Natural killer cell (primary cell): Measurements from ENCODE around the gene TUBG2. TPM values are rescaled to one million over a fixed set of nuclear protein-coding genes. Genes with fewer than 3 reads are reported as not detected.
"Not testable (repeated sequence)": the region's sequence is repeated elsewhere in the genome, so short reads cannot be mapped to it uniquely, and the experiment has no call there.

Experiments
- ATAC-seq, 3 donors: fragments of 150-1000 bp in 2 of 3; fragments of 200-7000 bp in 1 of 3; cut with Tn5 transposase; 1 replicate in 1 of 3; 2 replicates in 2 of 3; pipeline ENCODE4 v1.10.0; 2021; ENCODE audit warnings: mild to moderate bottlenecking in 2 of 3, moderate library complexity in 2 of 3
- DNase-seq, 2 donors: peaks; one replicate each; pipeline versions ENCODE4 v3.0.0 to v3.0.0-alpha.2; 2013 to 2021; ENCODE audit warnings: mixed read lengths in 1 of 2
- H3K27ac ChIP-seq: one replicate; pipeline ENCODE4 v1.5.1; 2013; ENCODE audit warnings: mild to moderate bottlenecking, low read length
- H3K27me3 ChIP-seq: one replicate; pipeline ENCODE4 v1.6.1; 2013; ENCODE audit warnings: low read length; ENCODE audit not compliant: control insufficient read depth, insufficient read depth
- H3K36me3 ChIP-seq: one replicate; pipeline ENCODE4 v1.6.1; 2013; ENCODE audit warnings: low read length; ENCODE audit not compliant: control insufficient read depth, insufficient read depth
- H3K4me1 ChIP-seq: one replicate; pipeline ENCODE4 v1.6.1; 2013; ENCODE audit warnings: low read length; ENCODE audit not compliant: control insufficient read depth, insufficient read depth
- H3K4me3 ChIP-seq: one replicate; pipeline ENCODE4 v1.5.1; 2013; ENCODE audit warnings: low read length
- H3K9me3 ChIP-seq: one replicate; pipeline ENCODE4 v1.6.1; 2013; ENCODE audit warnings: low read length; ENCODE audit not compliant: control insufficient read depth, insufficient read depth
- H3K27ac Mint-ChIP-seq, 2 donors: one replicate each; pipeline ENCODE4 v1.8.0; 2022; ENCODE audit warnings: mild to moderate bottlenecking in 2 of 2, mixed read lengths in 2 of 2, moderate library complexity in 1 of 2
- H3K27me3 Mint-ChIP-seq, 2 donors: one replicate each; pipeline ENCODE4 v1.8.0; 2022; ENCODE audit warnings: low read depth in 2 of 2, mixed read lengths in 2 of 2
- H3K36me3 Mint-ChIP-seq: one replicate; pipeline ENCODE4 v1.8.0; 2022; ENCODE audit warnings: mixed read lengths
- H3K4me1 Mint-ChIP-seq, 2 donors: one replicate each; pipeline ENCODE4 v1.8.0; 2022; ENCODE audit warnings: mixed read lengths in 2 of 2
- H3K4me3 Mint-ChIP-seq: one replicate; pipeline ENCODE4 v1.8.0; 2022; ENCODE audit warnings: mild to moderate bottlenecking, moderate library complexity, mixed read lengths
- H3K9me3 Mint-ChIP-seq, 2 donors: one replicate each; pipeline ENCODE4 v1.8.0; 2022; ENCODE audit warnings: mixed read lengths in 2 of 2
- CTCF ChIP-seq: fragments of 200-600 bp; IDR thresholded peaks from one replicate; pipeline ENCODE4 v1.8.0; 2022; ENCODE audit warnings: antibody characterized with exemption
- WGBS: methylation state at CpG from one replicate; pipeline ENCODE4 v1.1.7; 2013; ENCODE audit warnings: missing lambda C conversion rate; ENCODE audit not compliant: insufficient coverage; 5-methylcytosine and 5-hydroxymethylcytosine counted together
- intact Hi-C: fragments of 100-400 bp; cut with micrococcal nuclease; formaldehyde crosslinking; loops from one replicate; pipeline ENCODE4 v1.14.2; 2022
- total RNA-seq, 4 donors: library from RNA; stranded (reverse); fragments of 120-200 nt in 1 of 4; gene quantifications; one replicate each; pipeline versions ENCODE4 v1.2.3 to v1.2.4, GENCODE V29; 2013 to 2022

The TUBG2 gene
- total RNA-seq, 3 donors from 2014 or later (not counting 1 experiment from before 2014, with no cell fraction given) = 7.8 to 14.2 (median 9.6) TPM

GRCh38 chr17:42655528-42655927, 3.6 kb upstream of the TUBG2 start:
- Mint-ChIP-seq H3K9me3 (no peaks in the 10 kb centered on the region), H3K4me3 (peak overlapping the region; percentile 11), H3K27ac (no peak overlapping the region), H3K27me3 (peaks cover 18 to 26% of the 10 kb centered on the region in 2 donors), H3K36me3 (no peaks in the 10 kb centered on the region), H3K4me1 (peaks cover 21 to 22% of the 10 kb centered on the region in 2 donors)
- no peak for ATAC-seq
- WGBS = 23% methylated on average over 2 of the region's 2 CpGs
- Histone ChIP-seq H3K4me1 (peaks cover 14% of the 10 kb centered on the region), H3K27me3 (peaks cover 8% of the 10 kb centered on the region), H3K27ac (no peak overlapping the region), H3K9me3 (no peaks in the 10 kb centered on the region), H3K36me3 (no peaks in the 10 kb centered on the region), H3K4me3 (no peak overlapping the region)
- TF ChIP-seq CTCF = no peak
- DNase-seq = no peak
- intact Hi-C loops = no loop called here

- Histone ChIP-seq H3K36me3 (no peaks in the 10 kb centered on the region), H3K27me3 (peaks cover 8% of the 10 kb centered on the region), H3K27ac (no peak overlapping the region), H3K4me3 (no peak overlapping the region), H3K4me1 (peaks cover 14% of the 10 kb centered on the region), H3K9me3 (no peaks in the 10 kb centered on the region)
- DNase-seq = no peak
- no peak for TF ChIP-seq CTCF
- 84% methylated on average over 7 of the region's 9 CpGs for WGBS
- intact Hi-C loops = no loop called here
- Mint-ChIP-seq H3K27ac (no peak overlapping the region), H3K4me1 (peaks cover 21 to 22% of the 10 kb centered on the region in 2 donors), H3K9me3 (no peaks in the 10 kb centered on the region), H3K27me3 (peaks cover 15 to 26% of the 10 kb centered on the region in 2 donors), H3K4me3 (peak overlapping the region; percentile 80), H3K36me3 (no peaks in the 10 kb centered on the region)
- ATAC-seq = no peak
Observed at GRCh38 chr17:42657824-42658588, 1.1 kb upstream of the TUBG2 start.

- not testable (repeated sequence) for H3K27me3 Mint-ChIP-seq
Observed at GRCh38 chr17:42659932-42660274, 819 bp downstream of the TUBG2 start.

GRCh38 chr17:42660692-42661345, 1.7 kb downstream of the TUBG2 start:
- H3K9me3 ChIP-seq = no peaks in the 10 kb centered on the region
- Mint-ChIP-seq H3K27ac (no peak overlapping the region), H3K36me3 (no peaks in the 10 kb centered on the region), H3K27me3 (peaks cover under 1 to 5% of the 10 kb centered on the region in 2 donors), H3K4me3 (peak overlapping the region; percentile 52), H3K9me3 (no peaks in the 10 kb centered on the region), H3K4me1 (peaks cover 11 to 15% of the 10 kb centered on the region in 2 donors)
- 64% methylated on average over 5 of the region's 7 CpGs for WGBS
- no peak for TF ChIP-seq CTCF
- ATAC-seq (no peak), DNase-seq (no peak)
- H3K36me3 ChIP-seq = no peaks in the 10 kb centered on the region
- no peaks in the 10 kb centered on the region for H3K27me3 ChIP-seq
- H3K27ac ChIP-seq = no peak overlapping the region
- no peak overlapping the region for H3K4me3 ChIP-seq
- intact Hi-C loops = no loop called here
- peaks cover 14% of the 10 kb centered on the region for H3K4me1 ChIP-seq

More at GRCh38 chr17:42659932-42660274, 819 bp downstream of the TUBG2 start:
- intact Hi-C loops, ATAC-seq, H3K9me3 ChIP-seq, H3K36me3 ChIP-seq, H3K4me3 ChIP-seq, H3K27ac ChIP-seq, H3K9me3 Mint-ChIP-seq, DNase-seq, H3K36me3 Mint-ChIP-seq, H3K27me3 ChIP-seq, H3K4me3 Mint-ChIP-seq: not testable (repeated sequence)
- H3K4me1 ChIP-seq = peaks cover 14% of the 10 kb centered on the region
- Mint-ChIP-seq H3K27ac (peak overlapping the region in 1 of 2 donors; percentile 73), H3K4me1 (peaks cover 17 to 21% of the 10 kb centered on the region in 2 donors)
- WGBS = 100% methylated on average over 1 of the region's 14 CpGs
